ENCODE measurements around the gene GBX1. TPM values are rescaled to one million over a fixed set of nuclear protein-coding genes. Genes with fewer than 3 reads are reported as not detected.
A peak's percentile ranks its signal among the peaks of the same experiment; 100 is the strongest.

Gene GBX1
- total RNA-seq, 5 donors from 2014 or later (not counting 1 experiment from before 2014, with no cell fraction given): not detected

GRCh38 chr7:151143261-151144015, 24.1 kb downstream of the GBX1 start:
- no peaks in the 10 kb centered on the region for H3K4me1 Mint-ChIP-seq
- no peak overlapping the region for H3K27ac Mint-ChIP-seq
- Histone ChIP-seq H3K9me3 (no peaks in the 10 kb centered on the region), H3K4me1 (ENCODE audit: control insufficient read depth in 1 of 2, extremely low read depth in 1 of 2, insufficient read depth in 2 of 2, low read length in 2 of 2) (no peaks in the 10 kb centered on the region), H3K27me3 (replicated peaks in 1 of 2; ENCODE audit: control insufficient read depth in 2 of 2, extremely low read depth in 1 of 2, insufficient read depth in 2 of 2, low read length in 1 of 2) (peaks cover 0 to 5% of the 10 kb centered on the region in 2 experiments), H3K36me3 (ENCODE audit: control insufficient read depth in 2 of 2, extremely low read depth in 1 of 2, insufficient read depth in 1 of 2, low read length in 1 of 2) (peaks cover 0 to 3% of the 10 kb centered on the region in 2 donors), H3K27ac (ENCODE audit: low read length) (no peak overlapping the region), H3K4me3 (ENCODE audit: control insufficient read depth in 1 of 2, extremely low read depth in 1 of 2, low read length in 1 of 2) (no peak overlapping the region)
- peak in 1 of 35 experiments; percentile 7 for DNase-seq
- H3K9me3 Mint-ChIP-seq: no peaks in the 10 kb centered on the region
- WGBS (ENCODE audit: insufficient coverage): 92% methylated on average over 20 of the region's 25 CpGs
- ChIA-PET POLR2A (no interaction called here), CTCF (no interaction called here)
- H3K36me3 Mint-ChIP-seq: peaks cover 33% of the 10 kb centered on the region
- no peak overlapping the region for H3K4me3 Mint-ChIP-seq
- peaks cover 0 to 8% of the 10 kb centered on the region in 2 donors for H3K27me3 Mint-ChIP-seq
- ATAC-seq (replicated peaks in 1 of 4): no peak

- Histone ChIP-seq H3K9me3 (no peaks in the 10 kb centered on the region), H3K4me3 (ENCODE audit: control insufficient read depth in 1 of 2, extremely low read depth in 1 of 2, low read length in 1 of 2) (no peak overlapping the region), H3K36me3 (ENCODE audit: control insufficient read depth in 2 of 2, extremely low read depth in 1 of 2, insufficient read depth in 1 of 2, low read length in 1 of 2) (peaks cover 0 to 3% of the 10 kb centered on the region in 2 donors), H3K4me1 (ENCODE audit: control insufficient read depth in 1 of 2, extremely low read depth in 1 of 2, insufficient read depth in 2 of 2, low read length in 2 of 2) (no peaks in the 10 kb centered on the region), H3K27me3 (replicated peaks in 1 of 2; ENCODE audit: control insufficient read depth in 2 of 2, extremely low read depth in 1 of 2, insufficient read depth in 2 of 2, low read length in 1 of 2) (no peaks in the 10 kb centered on the region), H3K27ac (ENCODE audit: low read length) (no peak overlapping the region)
- Mint-ChIP-seq H3K4me3 (no peak overlapping the region), H3K27me3 (peaks cover 0 to 7% of the 10 kb centered on the region in 2 donors), H3K4me1 (no peaks in the 10 kb centered on the region), H3K9me3 (no peaks in the 10 kb centered on the region), H3K36me3 (peaks cover 33% of the 10 kb centered on the region), H3K27ac (no peak overlapping the region)
- ChIA-PET POLR2A (no interaction called here), CTCF (no interaction called here)
- no peak for ATAC-seq (replicated peaks in 1 of 4)
- 91% methylated on average over 7 of the region's 10 CpGs for WGBS (ENCODE audit: insufficient coverage)
- DNase-seq: peak in 1 of 35 experiments; percentile 8
Observed at GRCh38 chr7:151142686-151143040, 24.8 kb downstream of the GBX1 start.

GRCh38 chr7:151141855-151142685, 25.4 kb downstream of the GBX1 start:
- Mint-ChIP-seq H3K4me1 (no peaks in the 10 kb centered on the region), H3K4me3 (no peak overlapping the region), H3K9me3 (no peaks in the 10 kb centered on the region), H3K36me3 (peaks cover 33% of the 10 kb centered on the region), H3K27me3 (peaks cover 0 to under 1% of the 10 kb centered on the region in 2 donors), H3K27ac (no peak overlapping the region)
- peaks cover 0 to 3% of the 10 kb centered on the region in 2 donors for H3K36me3 ChIP-seq (ENCODE audit: control insufficient read depth in 2 of 2, extremely low read depth in 1 of 2, insufficient read depth in 1 of 2, low read length in 1 of 2)
- H3K27ac ChIP-seq (ENCODE audit: low read length): no peak overlapping the region
- no peak for ATAC-seq (replicated peaks in 1 of 4)
- no peaks in the 10 kb centered on the region for H3K27me3 ChIP-seq (replicated peaks in 1 of 2; ENCODE audit: control insufficient read depth in 2 of 2, extremely low read depth in 1 of 2, insufficient read depth in 2 of 2, low read length in 1 of 2)
- H3K4me1 ChIP-seq (ENCODE audit: control insufficient read depth in 1 of 2, extremely low read depth in 1 of 2, insufficient read depth in 2 of 2, low read length in 2 of 2): no peaks in the 10 kb centered on the region
- no peak for DNase-seq
- ChIA-PET POLR2A (no interaction called here), CTCF (no interaction called here)
- 97% methylated on average over 29 of the region's 31 CpGs for WGBS (ENCODE audit: insufficient coverage)
- H3K9me3 ChIP-seq: no peaks in the 10 kb centered on the region
- H3K4me3 ChIP-seq (ENCODE audit: control insufficient read depth in 1 of 2, extremely low read depth in 1 of 2, low read length in 1 of 2): no peak overlapping the region

GRCh38 chr7:151141311-151141854, 26.1 kb downstream of the GBX1 start:
- H3K27ac Mint-ChIP-seq: no peak overlapping the region
- H3K36me3 Mint-ChIP-seq: peaks cover 37% of the 10 kb centered on the region
- ChIA-PET POLR2A (no interaction called here), CTCF (interaction anchor here in 1 of 2 donors (0.5 kb wide), 1 partner anchor 177 kb away, joined by 5 read pairs; no protein-coding TSS in a partner anchor)
- DNase-seq (peak in 1 of 35 experiments; percentile 9), ATAC-seq (replicated peaks in 1 of 4) (no peak)
- no peaks in the 10 kb centered on the region for H3K9me3 Mint-ChIP-seq
- Histone ChIP-seq H3K27me3 (replicated peaks in 1 of 2; ENCODE audit: control insufficient read depth in 2 of 2, extremely low read depth in 1 of 2, insufficient read depth in 2 of 2, low read length in 1 of 2) (no peaks in the 10 kb centered on the region), H3K4me1 (ENCODE audit: control insufficient read depth in 1 of 2, extremely low read depth in 1 of 2, insufficient read depth in 2 of 2, low read length in 2 of 2) (no peaks in the 10 kb centered on the region), H3K4me3 (ENCODE audit: control insufficient read depth in 1 of 2, extremely low read depth in 1 of 2, low read length in 1 of 2) (no peak overlapping the region), H3K36me3 (ENCODE audit: control insufficient read depth in 2 of 2, extremely low read depth in 1 of 2, insufficient read depth in 1 of 2, low read length in 1 of 2) (peaks cover 0 to 3% of the 10 kb centered on the region in 2 donors), H3K9me3 (no peaks in the 10 kb centered on the region), H3K27ac (ENCODE audit: low read length) (no peak overlapping the region)
- 96% methylated on average over 5 of the region's 9 CpGs for WGBS (ENCODE audit: insufficient coverage)
- H3K27me3 Mint-ChIP-seq: no peaks in the 10 kb centered on the region
- no peak overlapping the region for H3K4me3 Mint-ChIP-seq
- H3K4me1 Mint-ChIP-seq: no peaks in the 10 kb centered on the region

GRCh38 chr7:151140826-151141225, 26.7 kb downstream of the GBX1 start:
- CTCF ChIA-PET: interaction anchor here in 1 of 2 donors (0.5 kb wide), 1 partner anchor 177 kb away, joined by 5 read pairs; no protein-coding TSS in a partner anchor
- Mint-ChIP-seq H3K4me1 (no peaks in the 10 kb centered on the region), H3K27ac (no peak overlapping the region)

GRCh38 chr7:151139791-151140190, 27.7 kb downstream of the GBX1 start:
- H3K4me1 ChIP-seq (ENCODE audit: control insufficient read depth in 1 of 2, extremely low read depth in 1 of 2, insufficient read depth in 2 of 2, low read length in 2 of 2): no peaks in the 10 kb centered on the region
- H3K4me3 Mint-ChIP-seq: no peak overlapping the region
- ATAC-seq (replicated peaks in 1 of 4) (no peak), DNase-seq (no peak)
- no peak overlapping the region for H3K27ac Mint-ChIP-seq
- H3K36me3 Mint-ChIP-seq: peaks cover 45% of the 10 kb centered on the region
- no peaks in the 10 kb centered on the region for H3K4me1 Mint-ChIP-seq
- H3K4me3 ChIP-seq (ENCODE audit: control insufficient read depth in 1 of 2, extremely low read depth in 1 of 2, low read length in 1 of 2): no peak overlapping the region
- ChIA-PET POLR2A (no interaction called here), CTCF (no interaction called here)
- no peaks in the 10 kb centered on the region for H3K27me3 ChIP-seq (replicated peaks in 1 of 2; ENCODE audit: control insufficient read depth in 2 of 2, extremely low read depth in 1 of 2, insufficient read depth in 2 of 2, low read length in 1 of 2)
- no peaks in the 10 kb centered on the region for H3K9me3 ChIP-seq
- no peaks in the 10 kb centered on the region for H3K9me3 Mint-ChIP-seq
- no peak overlapping the region for H3K27ac ChIP-seq (ENCODE audit: low read length)
- 100% methylated on average over 2 of the region's 9 CpGs for WGBS (ENCODE audit: insufficient coverage)
- no peaks in the 10 kb centered on the region for H3K27me3 Mint-ChIP-seq
- H3K36me3 ChIP-seq (ENCODE audit: control insufficient read depth in 2 of 2, extremely low read depth in 1 of 2, insufficient read depth in 1 of 2, low read length in 1 of 2): peaks cover 0 to 7% of the 10 kb centered on the region in 2 donors

More at GRCh38 chr7:151140826-151141225, 26.7 kb downstream of the GBX1 start:
- H3K27me3 ChIP-seq (replicated peaks in 1 of 2; ENCODE audit: control insufficient read depth in 2 of 2, extremely low read depth in 1 of 2, insufficient read depth in 2 of 2, low read length in 1 of 2): no peaks in the 10 kb centered on the region
- no peaks in the 10 kb centered on the region for H3K4me1 ChIP-seq (ENCODE audit: control insufficient read depth in 1 of 2, extremely low read depth in 1 of 2, insufficient read depth in 2 of 2, low read length in 2 of 2)
- WGBS (ENCODE audit: insufficient coverage): 96% methylated on average over 7 of the region's 7 CpGs
- Mint-ChIP-seq H3K27me3 (no peaks in the 10 kb centered on the region), H3K9me3 (no peaks in the 10 kb centered on the region), H3K36me3 (peaks cover 40% of the 10 kb centered on the region), H3K4me3 (no peak overlapping the region)
- no peak overlapping the region for H3K4me3 ChIP-seq (ENCODE audit: control insufficient read depth in 1 of 2, extremely low read depth in 1 of 2, low read length in 1 of 2)
- no peak for ATAC-seq (replicated peaks in 1 of 4)
- H3K27ac ChIP-seq (ENCODE audit: low read length): no peak overlapping the region
- POLR2A ChIA-PET: no interaction called here
- H3K9me3 ChIP-seq: no peaks in the 10 kb centered on the region
- peaks cover 0 to 3% of the 10 kb centered on the region in 2 donors for H3K36me3 ChIP-seq (ENCODE audit: control insufficient read depth in 2 of 2, extremely low read depth in 1 of 2, insufficient read depth in 1 of 2, low read length in 1 of 2)
- no peak for DNase-seq
